ENCODE data around the gene DDX10. TPM values are rescaled to one million over a fixed set of nuclear protein-coding genes. Genes with fewer than 3 reads are reported as not detected.

The DDX10 gene
- total and polyA plus RNA-seq, 2 of the 8 experiments (the other 6 are each of a cell fraction or from before 2014, with no cell fraction given), result 49.2 to 52.2 TPM

GRCh38 chr11:108846009-108846408 lies 181.1 kb downstream of the DDX10 start:
- H3K4ac ChIP-seq (replicated peaks; ENCODE audit: insufficient read length, low read depth, low read length), result no peak overlapping the region
- H3K23ac ChIP-seq (ENCODE audit: insufficient read length), result no peak overlapping the region
- H4K91ac ChIP-seq (replicated peaks; ENCODE audit: insufficient read length, low read length), result no peak overlapping the region
- no peak overlapping the region for H3K4me3 ChIP-seq (ENCODE audit: extremely low read depth in 1 of 4, insufficient read depth in 2 of 4, low read depth in 3 of 4, low read length in 4 of 4)
- no peaks in the 10 kb centered on the region for H3K36me3 ChIP-seq (ENCODE audit: control insufficient read depth in 2 of 4, insufficient read depth in 4 of 4, low read length in 3 of 4)
- no peak overlapping the region for H4K5ac ChIP-seq (ENCODE audit: insufficient read length, low read depth, low read length)
- no peaks in the 10 kb centered on the region for H3K23me2 ChIP-seq (ENCODE audit: low read depth, low read length)
- no peaks in the 10 kb centered on the region for H3K9me3 ChIP-seq (ENCODE audit: insufficient read depth in 2 of 2, low read depth in 1 of 2, low read length in 1 of 2)
- H2AK5ac ChIP-seq (ENCODE audit: low read depth, low read length), result no peak overlapping the region
- H3K4me1 ChIP-seq (replicated peaks in 1 of 4; ENCODE audit: control insufficient read depth in 3 of 4, insufficient read depth in 4 of 4, low read length in 3 of 4), result no peaks in the 10 kb centered on the region
- CTCF ChIA-PET (ENCODE audit: partially characterized antibody), result interaction anchor here (1.0 kb wide), 1 partner anchor 20 kb away, joined by 3 read pairs; no protein-coding TSS in a partner anchor
- H3K56ac ChIP-seq (replicated peaks; ENCODE audit: insufficient read length, low read depth, low read length), result no peak overlapping the region
- H2BK15ac ChIP-seq (ENCODE audit: low read length), result no peak overlapping the region
- no peak overlapping the region for H2AFZ ChIP-seq (ENCODE audit: low read length)
- no peak overlapping the region for H3K9ac ChIP-seq (replicated peaks in 1 of 4; ENCODE audit: extremely low read depth in 1 of 4, low read depth in 3 of 4, low read length in 3 of 4)
- no peak overlapping the region for H2BK5ac ChIP-seq (ENCODE audit: low read depth, low read length)
- no peak overlapping the region for H3K14ac ChIP-seq (ENCODE audit: insufficient read length)
- H3K79me2 ChIP-seq (ENCODE audit: control insufficient read depth in 1 of 2, insufficient read depth in 2 of 2, low read length in 2 of 2), result no peaks in the 10 kb centered on the region
- no peaks in the 10 kb centered on the region for H3K79me1 ChIP-seq (ENCODE audit: low read depth, low read length)
- no peak overlapping the region for H3K18ac ChIP-seq (ENCODE audit: extremely low read depth, low read length)
- TF ChIP-seq RXRA (IDR thresholded peaks at IDR 0.05; ENCODE audit: insufficient read depth, low read depth, low read length) (no peak), RNF2 (IDR thresholded peaks at IDR 0.05; ENCODE audit: borderline replicate concordance, low read depth, low read length, missing control alignments, poor library complexity, severe bottlenecking) (no peak), SP4 (IDR thresholded peaks at IDR 0.05; ENCODE audit: low read length) (no peak), ATF2 (IDR thresholded peaks at IDR 0.05; ENCODE audit: low read length) (no peak), YY1 (IDR thresholded peaks at IDR 0.05; ENCODE audit: low read depth, low read length) (no peak)
- no peak overlapping the region for H2BK12ac ChIP-seq (ENCODE audit: low read depth, low read length)
- H2BK20ac ChIP-seq (ENCODE audit: low read length), result no peak overlapping the region
- H4K20me1 ChIP-seq (replicated peaks in 1 of 2; ENCODE audit: control insufficient read depth in 1 of 2, insufficient read depth in 2 of 2, low read length in 2 of 2), result peaks cover 0 to 2% of the 10 kb centered on the region in 2 experiments
- no peak overlapping the region for H2BK120ac ChIP-seq (replicated peaks; ENCODE audit: low read depth, low read length)
- no peak overlapping the region for H4K8ac ChIP-seq (ENCODE audit: extremely low read depth, insufficient read depth, low read length)
- no peaks in the 10 kb centered on the region for H3K27me3 ChIP-seq (replicated peaks in 1 of 4; ENCODE audit: control insufficient read depth in 3 of 4, extremely low read depth in 1 of 4, insufficient read depth in 3 of 4, low read length in 3 of 4)
- H3K27ac ChIP-seq (ENCODE audit: low read depth, low read length), result no peak overlapping the region
- FAIRE-seq, result no peak
- H3K4me2 ChIP-seq (ENCODE audit: insufficient read depth in 1 of 2, low read depth in 2 of 2, low read length in 2 of 2), result no peak overlapping the region
- DNase-seq (ENCODE audit: low read depth in 1 of 2, low spot score in 2 of 2), result no peak
- POLR2A ChIA-PET (ENCODE audit: partially characterized antibody), result no interaction called here

All from H1 (cell line).